CD4-positive, alpha-beta T cell (primary cell): ENCODE results near the gene RESP18. TPM values are rescaled to one million over a fixed set of nuclear protein-coding genes. Genes with fewer than 3 reads are reported as not detected.

Source experiments
- ATAC-seq: fragments of 200-7000 bp; cut with Tn5 transposase; one replicate; pipeline ENCODE4 v1.10.0; 2022; ENCODE audit warnings: mild to moderate bottlenecking; ENCODE audit not compliant: poor library complexity
- CTCF ChIA-PET: fragments of 350-600 bp; sonication (Branson Sonifier 250); formaldehyde crosslinking; loops from one replicate; lab custom pipeline; 2021; ENCODE audit warnings: antibody characterized with exemption, inconsistent platforms; lab: Charles Lee
- POLR2A ChIA-PET: fragments of 350-600 bp; sonication (Branson Sonifier 250); formaldehyde crosslinking; loops from one replicate; lab custom pipeline; 2021; ENCODE audit warnings: antibody characterized with exemption, inconsistent platforms; lab: Charles Lee
- DNase-seq, 14 experiments: peaks; one replicate each; pipeline ENCODE4 v3.0.0-alpha.2; 2013 to 2020; ENCODE audit warnings: mixed read lengths in 2 of 14
- H3K27ac ChIP-seq, 2 donors: one replicate each; pipeline versions ENCODE4 v1.5.1 to v1.7.0; 2013; ENCODE audit warnings: low read length in 2 of 2, low read depth in 1 of 2, mild to moderate bottlenecking in 1 of 2
- H3K27me3 ChIP-seq, 2 experiments: 1 replicate in 1 of 2; 2 replicates in 1 of 2; pipeline versions ENCODE4 v1.6.1 to v1.7.0; 2013; ENCODE audit warnings: low read length in 2 of 2, control low read depth in 1 of 2, mild to moderate bottlenecking in 1 of 2, moderate library complexity in 1 of 2; ENCODE audit not compliant: insufficient read depth in 2 of 2, control insufficient read depth in 1 of 2
- H3K36me3 ChIP-seq: one replicate; pipeline ENCODE4 v1.6.1; 2013; ENCODE audit warnings: low read length, control low read depth; ENCODE audit not compliant: insufficient read depth
- H3K4me1 ChIP-seq: one replicate; pipeline ENCODE4 v1.6.1; 2013; ENCODE audit warnings: low read length, control low read depth; ENCODE audit not compliant: insufficient read depth
- H3K4me3 ChIP-seq: one replicate; pipeline ENCODE4 v1.5.1; 2013; ENCODE audit warnings: mild to moderate bottlenecking, low read length, moderate library complexity
- H3K9me3 ChIP-seq, 2 experiments: 1 replicate in 1 of 2; 2 replicates in 1 of 2; pipeline versions ENCODE4 v1.6.1 to v1.7.0; 2013; ENCODE audit warnings: low read length in 2 of 2, mild to moderate bottlenecking in 2 of 2, control low read depth in 1 of 2, moderate library complexity in 1 of 2; ENCODE audit not compliant: control insufficient read depth in 1 of 2, insufficient read depth in 1 of 2
- H3K27ac Mint-ChIP-seq: one replicate; pipeline ENCODE4 v1.8.0; 2020; ENCODE audit warnings: mixed read lengths
- H3K27me3 Mint-ChIP-seq: one replicate; pipeline ENCODE4 v1.8.0; 2021; ENCODE audit warnings: mixed read lengths
- H3K36me3 Mint-ChIP-seq: one replicate; pipeline ENCODE4 v1.8.0; 2021; ENCODE audit warnings: low read depth, mixed read lengths
- H3K4me1 Mint-ChIP-seq: one replicate; pipeline ENCODE4 v1.8.0; 2021; ENCODE audit warnings: low read depth, mixed read lengths
- H3K4me3 Mint-ChIP-seq: one replicate; pipeline ENCODE4 v1.8.0; 2020; ENCODE audit warnings: mild to moderate bottlenecking, mixed read lengths
- H3K9me3 Mint-ChIP-seq: one replicate; pipeline ENCODE4 v1.8.0; 2020; ENCODE audit warnings: mixed read lengths
- CTCF ChIP-seq: fragments of 200-600 bp; IDR thresholded peaks from one replicate; pipeline ENCODE4 v1.8.0; 2022; ENCODE audit warnings: antibody characterized with exemption, mild to moderate bottlenecking
- intact Hi-C, 2 experiments: fragments of 100-400 bp; cut with DNase I in 1 of 2; cut with micrococcal nuclease in 1 of 2; formaldehyde crosslinking; loops; one replicate each; pipeline versions ENCODE4 v1.15.1 to v1.9.0; 2023 to 2025; cut with DNase I, micrococcal nuclease
- total RNA-seq, 174 experiments: library from RNA in 2 of 174; stranded (reverse) in 2 of 174; gene quantifications; one replicate each; pipeline ENCODE4 v1.2.3 and lab custom pipeline; 2021 to 2026

The RESP18 gene
- total RNA-seq, 2 experiments from 2014 or later = not detected

GRCh38 chr2:219378163-219378851 lies 45.8 kb upstream of the RESP18 start:
- POLR2A ChIA-PET = interaction anchor here (3.1 kb wide), 1 partner anchor 10 kb away, joined by 12 read pairs; the partner anchor contains the start of gene DNPEP
- Histone ChIP-seq H3K9me3 (no peaks in the 10 kb centered on the region), H3K27ac (no peak overlapping the region), H3K27me3 (no peaks in the 10 kb centered on the region), H3K4me3 (no peak overlapping the region), H3K4me1 (no peaks in the 10 kb centered on the region), H3K36me3 (peaks cover 59% of the 10 kb centered on the region)
- no peak overlapping the region for H3K4me3 Mint-ChIP-seq
- no peak for ATAC-seq
- intact Hi-C loops = no loop called here
- H3K4me1 Mint-ChIP-seq = no peaks in the 10 kb centered on the region
- H3K36me3 Mint-ChIP-seq = peaks cover 81% of the 10 kb centered on the region
- H3K27ac Mint-ChIP-seq = no peak overlapping the region
- no peak for TF ChIP-seq CTCF
- CTCF ChIA-PET = no interaction called here
- no peaks in the 10 kb centered on the region for H3K9me3 Mint-ChIP-seq
- DNase-seq = no peak
- no peaks in the 10 kb centered on the region for H3K27me3 Mint-ChIP-seq

GRCh38 chr2:219369447-219369861 lies 36.9 kb upstream of the RESP18 start:
- H3K4me1 ChIP-seq = no peaks in the 10 kb centered on the region
- no peak overlapping the region for H3K27ac Mint-ChIP-seq
- ChIA-PET POLR2A (no interaction called here), CTCF (no interaction called here)
- DNase-seq (no peak), ATAC-seq (no peak)
- H3K9me3 ChIP-seq = no peaks in the 10 kb centered on the region
- no peak overlapping the region for H3K4me3 Mint-ChIP-seq
- TF ChIP-seq CTCF = no peak
- H3K36me3 ChIP-seq = peaks cover 10% of the 10 kb centered on the region
- H3K4me1 Mint-ChIP-seq = no peaks in the 10 kb centered on the region
- no peaks in the 10 kb centered on the region for H3K27me3 ChIP-seq
- H3K36me3 Mint-ChIP-seq = peaks cover 22% of the 10 kb centered on the region
- H3K9me3 Mint-ChIP-seq = no peaks in the 10 kb centered on the region
- intact Hi-C loops = no loop called here
- no peak overlapping the region for H3K4me3 ChIP-seq
- no peaks in the 10 kb centered on the region for H3K27me3 Mint-ChIP-seq
- no peak overlapping the region for H3K27ac ChIP-seq

- H3K9me3 Mint-ChIP-seq = no peaks in the 10 kb centered on the region
- H3K4me1 ChIP-seq = no peaks in the 10 kb centered on the region
- ATAC-seq (no peak), DNase-seq (no peak)
- no peaks in the 10 kb centered on the region for H3K9me3 ChIP-seq
- no peak overlapping the region for H3K4me3 Mint-ChIP-seq
- ChIA-PET POLR2A (no interaction called here), CTCF (no interaction called here)
- intact Hi-C loops = no loop called here
- H3K36me3 ChIP-seq = peaks cover 3% of the 10 kb centered on the region
- H3K27ac ChIP-seq = no peak overlapping the region
- no peaks in the 10 kb centered on the region for H3K27me3 ChIP-seq
- no peaks in the 10 kb centered on the region for H3K4me1 Mint-ChIP-seq
- H3K27ac Mint-ChIP-seq = no peak overlapping the region
- no peak overlapping the region for H3K4me3 ChIP-seq
- peaks cover 15% of the 10 kb centered on the region for H3K36me3 Mint-ChIP-seq
- no peaks in the 10 kb centered on the region for H3K27me3 Mint-ChIP-seq
- TF ChIP-seq CTCF = no peak
Measured at GRCh38 chr2:219368690-219369191, 36.2 kb upstream of the RESP18 start.
